HFF-Myc (cell line): ENCODE results near the gene CELF4.

ENCODE experiments used
- DNase-seq: peaks from one replicate; pipeline ENCODE4 v3.0.0-alpha.2; 2011; ENCODE audit warnings: low read depth; ENCODE audit errors: extremely low read depth
- H3K4me3 ChIP-seq: replicated peaks from 2 replicates; pipeline ENCODE4 v1.5.1; 2011; ENCODE audit warnings: low read depth, mild to moderate bottlenecking, control low read depth, low read length
- CTCF ChIP-seq: IDR thresholded peaks from 2 replicates; pipeline ENCODE4 v1.5.1; 2012; ENCODE audit warnings: mild to moderate bottlenecking, low read depth, low read length, control low read depth; ENCODE audit errors: missing control alignments

The CELF4 gene

GRCh38 chr18:37249171-37249886, 316.3 kb downstream of the CELF4 start:
- H3K4me3 ChIP-seq, result no peak overlapping the region
- no peak for TF ChIP-seq CTCF
- DNase-seq, result no peak

GRCh38 chr18:37248281-37248680, 317.3 kb downstream of the CELF4 start:
- no peak overlapping the region for H3K4me3 ChIP-seq
- DNase-seq, result no peak
- TF ChIP-seq CTCF, result no peak

GRCh38 chr18:37247497-37248161, 318.0 kb downstream of the CELF4 start:
- H3K4me3 ChIP-seq, result no peak overlapping the region
- no peak for TF ChIP-seq CTCF
- no peak for DNase-seq

- no peak overlapping the region for H3K4me3 ChIP-seq
- no peak for TF ChIP-seq CTCF
- no peak for DNase-seq
These were observed 318.7 kb downstream of the CELF4 start for GRCh38 chr18:37246779-37247340.

- H3K4me3 ChIP-seq, result no peak overlapping the region
- no peak for DNase-seq
- TF ChIP-seq CTCF, result no peak
These were observed 321.0 kb downstream of the CELF4 start for GRCh38 chr18:37244618-37245017.

- H3K4me3 ChIP-seq, result no peak overlapping the region
- no peak for DNase-seq
- no peak for TF ChIP-seq CTCF
These were observed 321.9 kb downstream of the CELF4 start for GRCh38 chr18:37243741-37244140.
